Fibroblast of mammary gland (primary cell): Measurements from ENCODE around the gene TMEM126B.
"Not testable (repeated sequence)": the region's sequence is repeated elsewhere in the genome, so short reads cannot be mapped to it uniquely, and the experiment has no call there.

ENCODE experiments used
- DNase-seq: peaks from one replicate; pipeline ENCODE4 v3.0.0-alpha.2; 2010; ENCODE audit warnings: low read depth
- H3K4me3 ChIP-seq: 2 replicates; pipeline ENCODE4 v1.5.1; 2011; ENCODE audit warnings: low read depth, mild to moderate bottlenecking, low read length, moderate library complexity; ENCODE audit not compliant: control insufficient read depth
- TF ChIP-seq, protein P1 (sequence below): conservative IDR thresholded peaks from 2 replicates; pipeline ENCODE4 v1.5.1; 2011; ENCODE audit warnings: low read depth, low read length, inconsistent platforms; ENCODE audit not compliant: control insufficient read depth, insufficient read depth

TMEM126B gene

GRCh38 chr11:85599083-85599482, 29.3 kb upstream of the TMEM126B start:
- DNase-seq, result no peak
- TF ChIP-seq, protein P1, sequence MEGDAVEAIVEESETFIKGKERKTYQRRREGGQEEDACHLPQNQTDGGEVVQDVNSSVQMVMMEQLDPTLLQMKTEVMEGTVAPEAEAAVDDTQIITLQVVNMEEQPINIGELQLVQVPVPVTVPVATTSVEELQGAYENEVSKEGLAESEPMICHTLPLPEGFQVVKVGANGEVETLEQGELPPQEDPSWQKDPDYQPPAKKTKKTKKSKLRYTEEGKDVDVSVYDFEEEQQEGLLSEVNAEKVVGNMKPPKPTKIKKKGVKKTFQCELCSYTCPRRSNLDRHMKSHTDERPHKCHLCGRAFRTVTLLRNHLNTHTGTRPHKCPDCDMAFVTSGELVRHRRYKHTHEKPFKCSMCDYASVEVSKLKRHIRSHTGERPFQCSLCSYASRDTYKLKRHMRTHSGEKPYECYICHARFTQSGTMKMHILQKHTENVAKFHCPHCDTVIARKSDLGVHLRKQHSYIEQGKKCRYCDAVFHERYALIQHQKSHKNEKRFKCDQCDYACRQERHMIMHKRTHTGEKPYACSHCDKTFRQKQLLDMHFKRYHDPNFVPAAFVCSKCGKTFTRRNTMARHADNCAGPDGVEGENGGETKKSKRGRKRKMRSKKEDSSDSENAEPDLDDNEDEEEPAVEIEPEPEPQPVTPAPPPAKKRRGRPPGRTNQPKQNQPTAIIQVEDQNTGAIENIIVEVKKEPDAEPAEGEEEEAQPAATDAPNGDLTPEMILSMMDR, result no peak
- H3K4me3 ChIP-seq, result no peak overlapping the region

GRCh38 chr11:85602526-85603213, 25.7 kb upstream of the TMEM126B start:
- peak; percentile 24 for DNase-seq
- H3K4me3 ChIP-seq, result no peak overlapping the region
- TF ChIP-seq, protein P1, result no peak

DNA sequence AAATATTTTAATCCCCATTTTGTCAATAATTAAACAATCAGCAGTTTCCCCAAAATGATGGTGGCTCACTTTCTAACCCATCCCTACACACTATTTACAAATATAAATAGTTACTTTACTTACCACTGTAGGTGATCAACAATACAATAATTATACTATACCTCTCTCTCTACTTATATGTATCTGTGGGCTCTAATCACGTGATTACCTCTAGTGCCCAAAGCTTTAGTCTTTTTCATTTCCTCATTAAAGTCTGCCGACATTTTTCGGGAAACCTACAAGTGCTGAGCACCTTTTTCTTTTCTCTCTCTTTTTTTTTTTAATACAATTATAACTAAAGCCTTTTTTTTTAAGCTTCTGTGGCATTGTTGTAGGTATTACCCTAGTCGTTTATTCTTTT, 25.2 kb upstream of the TMEM126B start:
- TF ChIP-seq, protein P1, result no peak
- no peak for DNase-seq

GRCh38 chr11:85606237-85606636, 22.2 kb upstream of the TMEM126B start:
- not testable (repeated sequence) for DNase-seq, H3K4me3 ChIP-seq

More for the DNA sequence above, 25.2 kb upstream of the TMEM126B start:
- H3K4me3 ChIP-seq, result no peak overlapping the region

DNA sequence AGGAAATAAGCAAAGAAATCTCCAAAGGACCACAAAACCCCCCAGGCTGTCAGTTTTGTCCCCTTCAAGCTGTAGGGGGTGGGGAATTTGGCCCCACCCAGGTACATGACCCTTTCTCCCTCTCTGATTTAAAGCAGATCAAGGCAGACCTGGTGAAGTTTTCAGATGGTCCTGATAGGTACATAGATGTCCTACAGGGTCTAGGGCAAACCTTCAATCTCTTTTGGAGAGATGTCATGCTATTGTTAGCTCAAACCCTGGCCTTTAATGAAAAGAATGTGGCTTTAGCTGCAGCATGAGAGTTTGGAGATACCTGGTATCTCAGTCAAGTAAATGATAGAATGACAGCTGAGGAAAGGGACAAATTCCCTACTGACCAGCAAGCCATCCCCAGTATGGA, 19.8 kb upstream of the TMEM126B start:
- DNase-seq, H3K4me3 ChIP-seq: not testable (repeated sequence)

DNA sequence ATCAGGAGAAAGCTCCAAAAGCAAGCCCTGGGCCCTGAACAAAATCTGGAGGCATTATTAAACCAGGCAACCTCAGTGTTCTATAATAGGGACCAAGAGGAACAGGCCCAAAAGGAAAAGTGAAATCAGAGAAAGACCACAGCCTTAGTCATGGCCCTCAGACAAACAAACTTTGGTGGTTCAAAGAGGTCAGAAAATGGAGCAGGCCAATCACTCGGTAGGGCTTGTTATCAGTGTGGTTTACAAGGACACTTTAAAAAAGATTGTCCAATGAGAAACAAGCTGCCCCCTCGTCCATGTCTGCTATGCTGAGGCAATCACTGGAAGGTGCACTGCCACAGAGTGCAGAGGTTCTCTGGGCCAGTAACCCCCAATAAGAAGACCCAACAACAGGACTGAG, 19.1 kb upstream of the TMEM126B start:
- DNase-seq, result not testable (repeated sequence)

GRCh38 chr11:85611643-85612042, 16.8 kb upstream of the TMEM126B start:
- not testable (repeated sequence) for H3K4me3 ChIP-seq, DNase-seq

More for the DNA sequence above, 19.1 kb upstream of the TMEM126B start:
- H3K4me3 ChIP-seq, result not testable (repeated sequence)

GRCh38 chr11:85619499-85619898, 8.9 kb upstream of the TMEM126B start:
- DNase-seq, result peak; percentile 32
- TF ChIP-seq, protein P1, result no peak
- no peak overlapping the region for H3K4me3 ChIP-seq

DNA sequence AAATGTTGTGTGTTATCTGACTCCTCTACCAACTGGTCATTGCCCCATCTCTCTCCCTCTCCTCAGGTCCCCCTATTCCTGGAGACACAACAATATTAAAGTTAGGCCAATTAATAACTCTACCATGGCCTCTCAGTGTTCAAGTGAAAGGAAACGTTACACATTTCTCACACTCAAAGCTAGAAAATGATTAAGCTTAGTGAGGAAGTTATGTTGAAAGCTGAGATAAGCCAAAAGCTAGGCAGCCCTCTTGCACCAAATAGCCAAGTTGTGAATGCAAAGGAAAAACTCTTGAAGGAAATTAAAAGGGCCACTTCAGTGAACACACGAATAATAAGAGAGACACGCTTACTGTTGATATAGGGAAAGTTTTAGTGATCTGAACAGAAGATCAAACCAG, 8.1 kb upstream of the TMEM126B start:
- no peak for DNase-seq
- TF ChIP-seq, protein P1, result no peak
- H3K4me3 ChIP-seq, result no peak overlapping the region
